Measurements from ENCODE around the gene TMEM140.
"Not testable (repeated sequence)": the region's sequence is repeated elsewhere in the genome, so short reads cannot be mapped to it uniquely, and the experiment has no call there.

TMEM140 gene

GRCh38 chr7:135195156-135195555, 47.3 kb downstream of the TMEM140 start:
- DNase-seq (ENCODE audit: low spot score) = no peak

- no peak for DNase-seq (ENCODE audit: low spot score)
These were observed 48.2 kb downstream of the TMEM140 start for GRCh38 chr7:135195968-135196629.

- no peak for DNase-seq (ENCODE audit: low spot score)
These were observed 49.5 kb downstream of the TMEM140 start for GRCh38 chr7:135197343-135197742.

- no peak for DNase-seq (ENCODE audit: low spot score)
These were observed 50.2 kb downstream of the TMEM140 start for GRCh38 chr7:135197906-135198655.

- no peak for DNase-seq (ENCODE audit: low spot score)
These were observed 51.6 kb downstream of the TMEM140 start for GRCh38 chr7:135199439-135199838.

- no peak for DNase-seq (ENCODE audit: low spot score)
These were observed 53.0 kb downstream of the TMEM140 start for GRCh38 chr7:135200821-135201331.

- no peak for DNase-seq (ENCODE audit: low spot score)
These were observed 53.5 kb downstream of the TMEM140 start for GRCh38 chr7:135201350-135201749.

GRCh38 chr7:135204341-135204749, 56.5 kb downstream of the TMEM140 start:
- DNase-seq (ENCODE audit: low spot score) = no peak

GRCh38 chr7:135204876-135205275, 57.0 kb downstream of the TMEM140 start:
- no peak for DNase-seq (ENCODE audit: low spot score)

- peak; percentile 15 for DNase-seq (ENCODE audit: low spot score)
These were observed 58.0 kb downstream of the TMEM140 start for GRCh38 chr7:135205850-135206249.

- DNase-seq (ENCODE audit: low spot score) = peak; percentile 42
These were observed 59.1 kb downstream of the TMEM140 start for GRCh38 chr7:135206941-135207391.

GRCh38 chr7:135207406-135208101, 59.7 kb downstream of the TMEM140 start:
- peak; percentile 17 for DNase-seq (ENCODE audit: low spot score)

- DNase-seq (ENCODE audit: low spot score) = no peak
These were observed 60.4 kb downstream of the TMEM140 start for GRCh38 chr7:135208102-135208793.

- DNase-seq (ENCODE audit: low spot score) = peak; percentile 70
These were observed 61.5 kb downstream of the TMEM140 start for GRCh38 chr7:135209225-135209834.

- DNase-seq (ENCODE audit: low spot score) = peak; percentile 56
These were observed 63.0 kb downstream of the TMEM140 start for GRCh38 chr7:135210888-135211178.

GRCh38 chr7:135211179-135211945, 63.5 kb downstream of the TMEM140 start, which contains the start of gene WDR91:
Gene WDR91, minus strand, starts transcription at chr7:135211526. Its CDS starts 24 bp downstream, at chr7:135211502.
- DNase-seq (ENCODE audit: low spot score) = peak; percentile 95

- DNase-seq (ENCODE audit: low spot score) = not testable (repeated sequence)
These were observed 64.2 kb downstream of the TMEM140 start for GRCh38 chr7:135211946-135212685.

- no peak for DNase-seq (ENCODE audit: low spot score)
These were observed 66.0 kb downstream of the TMEM140 start for GRCh38 chr7:135213831-135214230.

- DNase-seq (ENCODE audit: low spot score) = no peak
These were observed 67.3 kb downstream of the TMEM140 start for GRCh38 chr7:135215180-135215579.

GRCh38 chr7:135215698-135216097, 67.8 kb downstream of the TMEM140 start:
- no peak for DNase-seq (ENCODE audit: low spot score)

Measured in pons (tissue), 1 donor.